ENCODE results near the gene DKK3. TPM values are rescaled to one million over a fixed set of nuclear protein-coding genes. Genes with fewer than 3 reads are reported as not detected.

DKK3 gene
- total and polyA plus RNA-seq, 5 donors, result 2,307 to 3,299 (median 2,883) TPM

- DNase-seq (peak in 2 of 3 donors; percentile 7 to 38), ATAC-seq (no peak)
- intact Hi-C loops (cut with DNase I), result loop anchor here in 1 of 4 donors (10.0 kb wide), 1 partner anchor 49 kb away; no protein-coding TSS in a partner anchor
- Histone ChIP-seq H3K27me3 (ENCODE audit: control insufficient read depth, insufficient read depth) (no peaks in the 10 kb centered on the region), H3K9me3 (ENCODE audit: control insufficient read depth, low read length) (no peaks in the 10 kb centered on the region), H3K4me3 (ENCODE audit: low read length) (no peak overlapping the region), H3K4me1 (ENCODE audit: control insufficient read depth, insufficient read depth, low read length) (peaks cover 63% of the 10 kb centered on the region), H3K27ac (ENCODE audit: low read length) (peak overlapping the region; percentile 91)
- 71% methylated on average over 11 of the region's 11 CpGs for WGBS
These were observed 33.0 kb downstream of the DKK3 start for GRCh38 chr11:11975201-11976092.

- Histone ChIP-seq H3K4me3 (ENCODE audit: low read length) (no peak overlapping the region), H3K27ac (ENCODE audit: low read length) (peak overlapping the region; percentile 96), H3K9me3 (ENCODE audit: control insufficient read depth, low read length) (no peaks in the 10 kb centered on the region), H3K4me1 (ENCODE audit: control insufficient read depth, insufficient read depth, low read length) (peaks cover 61% of the 10 kb centered on the region), H3K27me3 (ENCODE audit: control insufficient read depth, insufficient read depth) (no peaks in the 10 kb centered on the region)
- intact Hi-C loops (cut with DNase I), result loop anchor here in 1 of 4 donors (10.0 kb wide), 1 partner anchor 51 kb away; no protein-coding TSS in a partner anchor
- WGBS, result 39% methylated on average over 4 of the region's 4 CpGs
- DNase-seq (peak in 1 of 3 donors; percentile 41), ATAC-seq (no peak)
These were observed 34.6 kb downstream of the DKK3 start for GRCh38 chr11:11973866-11974265.

GRCh38 chr11:11973361-11973800 lies 35.0 kb downstream of the DKK3 start:
- intact Hi-C loops (cut with DNase I), result loop anchor here in 1 of 4 donors (10.0 kb wide), 1 partner anchor 51 kb away; no protein-coding TSS in a partner anchor
- 14% methylated on average over 8 of the region's 8 CpGs for WGBS
- H3K27ac ChIP-seq (ENCODE audit: low read length), result peak overlapping the region; percentile 96
- H3K27me3 ChIP-seq (ENCODE audit: control insufficient read depth, insufficient read depth), result no peaks in the 10 kb centered on the region
- peaks cover 59% of the 10 kb centered on the region for H3K4me1 ChIP-seq (ENCODE audit: control insufficient read depth, insufficient read depth, low read length)
- peak; percentile 83 for ATAC-seq
- no peak overlapping the region for H3K4me3 ChIP-seq (ENCODE audit: low read length)
- DNase-seq, result peak; percentile 87 to 95 (median 91)
- H3K9me3 ChIP-seq (ENCODE audit: control insufficient read depth, low read length), result no peaks in the 10 kb centered on the region

- Histone ChIP-seq H3K27me3 (ENCODE audit: control insufficient read depth, insufficient read depth) (no peaks in the 10 kb centered on the region), H3K9me3 (ENCODE audit: control insufficient read depth, low read length) (no peaks in the 10 kb centered on the region), H3K4me1 (ENCODE audit: control insufficient read depth, insufficient read depth, low read length) (peaks cover 57% of the 10 kb centered on the region), H3K27ac (ENCODE audit: low read length) (peak overlapping the region; percentile 78), H3K4me3 (ENCODE audit: low read length) (no peak overlapping the region)
- WGBS, result 55% methylated on average over 3 of the region's 3 CpGs
- no peak for ATAC-seq
- intact Hi-C loops (cut with DNase I), result loop anchor here in 1 of 4 donors (10.0 kb wide), 1 partner anchor 52 kb away; no protein-coding TSS in a partner anchor
- peak in 1 of 3 donors; percentile 39 for DNase-seq
These were observed 35.6 kb downstream of the DKK3 start for GRCh38 chr11:11972730-11973341.

GRCh38 chr11:11971906-11972547 lies 36.4 kb downstream of the DKK3 start:
- intact Hi-C loops (cut with DNase I), result loop anchor here in 1 of 4 donors (10.0 kb wide), 1 partner anchor 53 kb away; no protein-coding TSS in a partner anchor
- Histone ChIP-seq H3K4me1 (ENCODE audit: control insufficient read depth, insufficient read depth, low read length) (peaks cover 50% of the 10 kb centered on the region), H3K9me3 (ENCODE audit: control insufficient read depth, low read length) (no peaks in the 10 kb centered on the region), H3K27me3 (ENCODE audit: control insufficient read depth, insufficient read depth) (no peaks in the 10 kb centered on the region), H3K27ac (ENCODE audit: low read length) (peak overlapping the region; percentile 78), H3K4me3 (ENCODE audit: low read length) (no peak overlapping the region)
- WGBS, result 71% methylated on average over 5 of the region's 5 CpGs
- ATAC-seq, result no peak
- DNase-seq, result peak in 1 of 3 donors; percentile 4

GRCh38 chr11:11970556-11970955 lies 37.9 kb downstream of the DKK3 start:
- H3K27me3 ChIP-seq (ENCODE audit: control insufficient read depth, insufficient read depth), result no peaks in the 10 kb centered on the region
- 94% methylated on average over 2 of the region's 2 CpGs for WGBS
- peaks cover 36% of the 10 kb centered on the region for H3K4me1 ChIP-seq (ENCODE audit: control insufficient read depth, insufficient read depth, low read length)
- no peaks in the 10 kb centered on the region for H3K9me3 ChIP-seq (ENCODE audit: control insufficient read depth, low read length)
- intact Hi-C loops (cut with DNase I), result loop anchor here in 1 of 4 donors (10.0 kb wide), 1 partner anchor 54 kb away; no protein-coding TSS in a partner anchor
- ATAC-seq (no peak), DNase-seq (no peak)
- no peak overlapping the region for H3K4me3 ChIP-seq (ENCODE audit: low read length)
- peak overlapping the region; percentile 32 for H3K27ac ChIP-seq (ENCODE audit: low read length)

GRCh38 chr11:11969380-11970215 lies 38.8 kb downstream of the DKK3 start:
- no peaks in the 10 kb centered on the region for H3K9me3 ChIP-seq (ENCODE audit: control insufficient read depth, low read length)
- WGBS, result 53% methylated on average over 19 of the region's 19 CpGs
- DNase-seq (peak; percentile 62 to 84 (median 80)), ATAC-seq (peak; percentile 32 to 33)
- intact Hi-C loops (cut with DNase I), result loop anchor here in 1 of 4 donors (10.0 kb wide), 1 partner anchor 55 kb away; no protein-coding TSS in a partner anchor
- no peak overlapping the region for H3K4me3 ChIP-seq (ENCODE audit: low read length)
- H3K4me1 ChIP-seq (ENCODE audit: control insufficient read depth, insufficient read depth, low read length), result peaks cover 32% of the 10 kb centered on the region
- peak overlapping the region; percentile 44 for H3K27ac ChIP-seq (ENCODE audit: low read length)
- no peaks in the 10 kb centered on the region for H3K27me3 ChIP-seq (ENCODE audit: control insufficient read depth, insufficient read depth)

GRCh38 chr11:11968511-11969280 lies 39.7 kb downstream of the DKK3 start:
- Histone ChIP-seq H3K9me3 (ENCODE audit: control insufficient read depth, low read length) (no peaks in the 10 kb centered on the region), H3K4me3 (ENCODE audit: low read length) (no peak overlapping the region), H3K4me1 (ENCODE audit: control insufficient read depth, insufficient read depth, low read length) (peaks cover 30% of the 10 kb centered on the region), H3K27ac (ENCODE audit: low read length) (peak overlapping the region; percentile 44), H3K27me3 (ENCODE audit: control insufficient read depth, insufficient read depth) (no peaks in the 10 kb centered on the region)
- DNase-seq, result peak in 2 of 3 donors; percentile 30 to 63
- intact Hi-C loops (cut with DNase I), result no loop called here
- no peak for ATAC-seq
- 71% methylated on average over 11 of the region's 11 CpGs for WGBS

- intact Hi-C loops (cut with DNase I), result no loop called here
- H3K27me3 ChIP-seq (ENCODE audit: control insufficient read depth, insufficient read depth), result no peaks in the 10 kb centered on the region
- peak overlapping the region; percentile 32 for H3K27ac ChIP-seq (ENCODE audit: low read length)
- DNase-seq (no peak), ATAC-seq (no peak)
- no peak overlapping the region for H3K4me3 ChIP-seq (ENCODE audit: low read length)
- 87% methylated on average over 11 of the region's 11 CpGs for WGBS
- H3K9me3 ChIP-seq (ENCODE audit: control insufficient read depth, low read length), result no peaks in the 10 kb centered on the region
- H3K4me1 ChIP-seq (ENCODE audit: control insufficient read depth, insufficient read depth, low read length), result peaks cover 25% of the 10 kb centered on the region
These were observed 40.5 kb downstream of the DKK3 start for GRCh38 chr11:11967669-11968510.
